ENCODE measurements around the gene SLC6A19. TPM values are rescaled to one million over a fixed set of nuclear protein-coding genes. Genes with fewer than 3 reads are reported as not detected.

The SLC6A19 gene
- polyA plus RNA-seq, 4 donors = 0.78 to 70.8 (median 42.4) TPM

- DNase-seq (ENCODE audit: low read depth in 4 of 4, low spot score in 3 of 4) = no peak
These were observed 36.4 kb upstream of the SLC6A19 start for GRCh38 chr5:1164696-1165630.

GRCh38 chr5:1165864-1166263 is 35.5 kb upstream of the SLC6A19 start:
- no peak for DNase-seq (ENCODE audit: low read depth in 4 of 4, low spot score in 3 of 4)

GRCh38 chr5:1166370-1166769 is 35.0 kb upstream of the SLC6A19 start:
- no peak for DNase-seq (ENCODE audit: low read depth in 4 of 4, low spot score in 3 of 4)

GRCh38 chr5:1167361-1167727 is 34.1 kb upstream of the SLC6A19 start:
- no peak for DNase-seq (ENCODE audit: low read depth in 4 of 4, low spot score in 3 of 4)

GRCh38 chr5:1167728-1168709 is 33.4 kb upstream of the SLC6A19 start:
- DNase-seq (ENCODE audit: low read depth in 4 of 4, low spot score in 3 of 4) = peak; percentile 50 to 65 (median 58)

GRCh38 chr5:1168796-1169195 is 32.6 kb upstream of the SLC6A19 start:
- no peak for DNase-seq (ENCODE audit: low read depth in 4 of 4, low spot score in 3 of 4)

GRCh38 chr5:1169211-1170115 is 31.9 kb upstream of the SLC6A19 start:
- DNase-seq (ENCODE audit: low read depth in 4 of 4, low spot score in 3 of 4) = no peak

- DNase-seq (ENCODE audit: low read depth in 4 of 4, low spot score in 3 of 4) = no peak
These were observed 30.0 kb upstream of the SLC6A19 start for GRCh38 chr5:1171340-1171941.

- no peak for DNase-seq (ENCODE audit: low read depth in 4 of 4, low spot score in 3 of 4)
These were observed 29.3 kb upstream of the SLC6A19 start for GRCh38 chr5:1172007-1172581.

GRCh38 chr5:1172670-1173404 is 28.6 kb upstream of the SLC6A19 start:
- DNase-seq (ENCODE audit: low read depth in 4 of 4, low spot score in 3 of 4) = no peak

GRCh38 chr5:1173485-1174070 is 27.8 kb upstream of the SLC6A19 start:
- DNase-seq (ENCODE audit: low read depth in 4 of 4, low spot score in 3 of 4) = no peak

- DNase-seq (ENCODE audit: low read depth in 4 of 4, low spot score in 3 of 4) = no peak
These were observed 27.1 kb upstream of the SLC6A19 start for GRCh38 chr5:1174122-1174936.

- DNase-seq (ENCODE audit: low read depth in 4 of 4, low spot score in 3 of 4) = no peak
These were observed 26.4 kb upstream of the SLC6A19 start for GRCh38 chr5:1175015-1175414.

- no peak for DNase-seq (ENCODE audit: low read depth in 4 of 4, low spot score in 3 of 4)
These were observed 25.5 kb upstream of the SLC6A19 start for GRCh38 chr5:1175801-1176472.

GRCh38 chr5:1176473-1177391 is 24.7 kb upstream of the SLC6A19 start:
- no peak for DNase-seq (ENCODE audit: low read depth in 4 of 4, low spot score in 3 of 4)
